ENCODE data around the gene SUN2.

Gene SUN2

DNA sequence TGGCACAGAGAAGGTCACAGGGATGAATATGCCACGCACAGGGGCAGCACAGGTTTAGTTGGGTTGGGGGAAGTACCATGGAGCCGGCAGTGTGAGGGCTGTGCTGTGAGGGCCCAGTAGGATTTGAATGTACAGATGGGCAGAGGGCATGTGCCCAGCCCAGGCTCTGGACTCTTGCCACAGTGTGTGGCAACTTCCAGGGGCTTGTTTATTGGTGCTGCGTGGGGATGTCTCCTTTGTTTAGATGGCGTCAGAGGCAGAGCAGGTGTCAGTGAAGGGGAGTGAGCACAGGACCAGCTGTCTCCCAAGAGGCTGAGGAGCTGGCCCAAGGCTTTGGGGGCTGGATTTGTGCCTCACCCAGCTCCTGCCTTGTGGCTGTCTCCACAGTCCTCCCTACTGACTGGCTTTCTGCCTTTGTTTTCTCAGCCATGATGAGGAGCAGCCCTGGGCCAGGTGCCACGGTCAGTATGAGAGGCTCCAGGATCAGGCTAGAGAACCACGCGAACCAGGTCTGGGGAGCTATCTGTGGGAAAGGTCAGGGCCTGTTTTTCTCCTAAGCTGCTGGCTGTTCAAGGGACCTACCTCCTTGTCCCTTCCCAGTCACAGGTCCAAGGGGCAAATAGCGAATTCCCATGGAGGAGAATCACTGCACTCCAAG lies 21.9 kb downstream of the SUN2 start:
- DNase-seq: no peak

DNA sequence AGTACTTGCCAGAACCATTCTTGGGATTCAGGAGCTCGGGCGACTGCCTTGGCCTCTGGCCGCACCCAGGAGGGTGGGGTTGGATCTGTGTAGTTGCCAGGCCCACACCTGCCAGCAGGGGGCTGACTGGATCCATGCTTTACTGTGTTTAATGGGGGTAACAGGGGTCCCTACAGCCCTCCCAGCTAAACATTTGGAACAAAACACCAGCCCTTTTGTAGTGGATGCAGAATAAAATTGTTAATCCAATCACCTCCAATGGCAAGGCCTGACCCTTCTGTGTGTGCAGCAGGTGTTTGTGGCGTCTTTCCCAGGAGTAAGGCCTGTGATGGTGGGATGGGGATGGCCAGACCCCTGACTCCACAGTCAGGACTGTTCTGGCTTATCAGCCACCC lies 22.5 kb downstream of the SUN2 start:
- peak; percentile 63 for DNase-seq

DNA sequence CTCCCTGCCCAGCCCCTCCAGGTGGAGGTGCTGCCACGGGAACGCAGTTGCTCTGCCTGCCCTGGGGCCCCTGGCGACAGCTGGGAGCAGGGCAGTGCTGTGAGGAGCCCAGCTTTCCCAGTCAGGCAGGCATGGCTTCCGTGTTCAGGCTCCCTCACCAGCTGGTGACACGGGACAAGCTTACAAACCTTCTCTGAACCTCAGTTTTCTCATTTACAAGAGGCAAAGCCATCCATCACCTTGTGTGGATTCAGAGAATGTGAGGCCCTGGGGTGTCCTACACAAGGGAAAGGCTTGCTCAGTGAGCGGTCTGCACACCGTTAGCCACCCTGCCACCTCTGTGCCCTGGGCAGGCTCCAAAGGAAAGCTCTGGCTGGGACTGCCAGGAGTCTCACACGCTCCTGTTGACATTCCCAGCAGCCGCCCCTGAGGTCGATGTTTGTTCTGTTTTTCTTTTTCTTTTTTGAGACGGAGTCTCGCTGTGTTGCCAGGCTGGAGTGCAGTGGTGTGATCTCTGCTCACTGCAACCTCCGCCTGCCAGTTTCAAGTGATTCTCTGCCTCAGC lies 23.5 kb downstream of the SUN2 start:
- DNase-seq: no peak

- DNase-seq: no peak
Measured at GRCh38 chr22:38731703-38732161, 24.1 kb downstream of the SUN2 start.

- DNase-seq: no peak
Measured at GRCh38 chr22:38730411-38730871, 25.4 kb downstream of the SUN2 start.

- no peak for DNase-seq
Measured at GRCh38 chr22:38729946-38730345, 25.9 kb downstream of the SUN2 start.

DNA sequence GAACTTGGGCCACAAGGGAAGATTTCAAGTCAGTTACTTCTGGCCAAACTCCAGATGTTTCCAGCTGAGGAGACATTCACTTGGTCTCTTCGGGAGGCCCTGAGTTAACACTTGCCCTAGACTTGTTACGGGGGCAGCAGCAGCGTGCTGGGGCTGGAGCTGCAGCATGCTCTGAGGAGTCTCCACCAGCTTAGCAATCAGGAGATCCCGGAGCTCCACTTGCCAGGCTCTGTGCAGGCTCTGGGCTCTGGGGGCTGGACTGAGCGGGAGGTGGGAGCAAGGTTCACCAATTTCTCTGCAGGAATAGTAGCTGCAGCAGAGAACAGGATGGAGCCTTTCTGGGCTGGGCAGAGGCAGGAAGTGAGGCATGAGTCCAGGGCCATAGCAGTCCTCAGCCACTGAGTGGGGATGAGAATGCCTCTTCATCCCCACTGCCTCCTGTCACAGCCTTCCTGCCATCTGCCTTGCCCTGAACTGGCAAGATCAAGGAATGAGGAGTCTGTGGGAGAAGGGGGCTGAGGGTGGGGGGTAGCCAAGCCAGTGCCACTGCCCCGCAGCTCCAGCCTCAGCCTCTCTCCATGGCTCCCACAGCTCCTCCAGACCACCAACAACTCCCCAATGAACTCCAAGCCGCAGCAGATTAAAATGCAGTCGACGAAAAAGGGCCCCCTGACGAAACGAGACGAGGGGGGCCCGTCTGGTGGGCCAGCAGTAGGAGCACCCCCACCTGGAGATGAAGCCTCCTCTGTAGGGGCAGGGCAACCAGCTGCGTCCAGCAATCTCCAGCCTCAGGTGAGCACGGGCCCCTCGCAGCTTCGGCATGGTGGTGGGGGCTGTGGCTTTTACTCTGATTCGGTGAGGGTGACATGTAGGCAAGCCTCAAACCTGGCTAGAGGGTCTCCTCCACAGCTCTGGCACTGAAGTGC lies 26.7 kb downstream of the SUN2 start:
- DNase-seq: no peak

DNA sequence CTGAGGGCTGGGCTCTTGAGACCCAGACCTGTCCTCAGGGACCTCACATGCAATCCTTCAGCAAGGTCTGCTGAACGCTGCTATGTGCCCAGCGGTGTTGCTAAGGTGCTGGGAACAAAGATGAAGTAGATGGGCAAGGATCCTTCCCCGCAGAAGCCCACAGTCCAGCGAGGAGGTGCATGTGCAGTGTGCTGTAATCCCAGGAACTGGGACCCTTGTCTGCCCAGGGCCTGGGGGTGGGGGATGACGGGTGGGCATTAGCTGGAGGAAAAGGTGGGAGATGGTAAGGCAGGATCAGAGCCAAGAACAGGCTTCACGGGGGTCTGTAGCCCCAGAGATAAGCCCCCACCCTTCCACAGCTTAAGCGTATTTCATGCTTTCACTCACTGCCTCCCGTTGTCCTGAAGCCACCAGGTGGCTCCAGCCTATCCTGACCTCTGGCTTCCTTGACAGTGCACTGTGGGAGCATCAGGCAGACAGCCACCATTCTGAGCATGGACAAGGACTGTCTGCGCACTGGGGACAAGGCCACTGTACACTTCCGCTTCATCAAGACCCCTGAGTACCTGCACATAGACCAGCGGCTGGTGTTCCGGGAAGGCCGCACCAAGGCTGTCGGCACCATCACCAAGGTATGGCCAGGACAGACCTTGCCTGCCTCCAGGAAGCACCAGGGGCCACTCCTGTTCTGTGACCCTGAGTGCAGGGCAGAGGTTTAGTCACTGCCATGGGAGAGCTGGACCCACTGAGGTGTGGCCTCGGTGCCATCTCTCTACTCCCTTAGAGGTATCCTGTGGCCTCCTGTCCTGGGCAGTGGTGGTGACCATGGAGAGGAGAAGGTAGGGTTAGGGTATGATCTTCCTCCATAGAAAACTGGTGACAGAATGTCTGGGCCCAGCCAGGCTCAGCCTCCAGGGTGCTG lies 28.0 kb downstream of the SUN2 start:
- no peak for DNase-seq

GRCh38 chr22:38727123-38727522 lies 28.7 kb downstream of the SUN2 start:
- DNase-seq: no peak

DNA sequence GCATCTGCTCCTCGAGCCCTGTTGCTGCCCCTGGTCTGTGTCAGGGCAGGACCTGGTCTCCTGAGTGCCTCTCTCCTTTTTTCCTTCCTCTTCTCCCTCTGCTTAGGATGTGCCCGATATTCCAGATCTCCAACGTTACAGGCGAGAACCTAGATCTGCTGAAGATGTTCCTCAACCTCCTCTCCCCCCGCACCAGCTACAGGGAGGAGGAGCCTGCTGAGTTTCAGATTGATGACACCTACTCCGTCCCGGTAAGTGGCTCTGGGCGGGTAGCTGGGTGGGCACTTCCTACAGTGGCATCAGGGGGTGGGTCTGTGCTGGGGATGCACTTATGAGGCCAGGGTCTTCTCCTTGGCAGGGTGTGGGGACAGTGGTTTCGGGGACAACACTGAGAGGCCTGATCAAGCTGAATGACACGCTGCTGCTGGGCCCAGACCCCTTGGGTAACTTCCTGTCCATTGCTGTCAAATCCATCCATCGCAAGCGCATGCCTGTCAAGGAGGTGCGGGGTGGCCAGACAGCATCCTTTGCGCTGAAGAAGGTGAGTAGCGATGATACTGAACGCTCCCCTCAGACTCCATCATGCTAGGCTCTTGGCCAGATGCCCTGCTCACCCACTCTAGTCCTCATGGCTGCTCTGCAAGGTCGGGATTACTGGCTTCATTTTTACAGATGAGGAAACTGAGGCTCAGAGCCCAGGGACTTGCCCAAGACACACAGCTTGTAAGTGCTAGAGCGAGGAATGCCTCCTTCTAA lies 29.7 kb downstream of the SUN2 start:
- no peak for DNase-seq

DNA sequence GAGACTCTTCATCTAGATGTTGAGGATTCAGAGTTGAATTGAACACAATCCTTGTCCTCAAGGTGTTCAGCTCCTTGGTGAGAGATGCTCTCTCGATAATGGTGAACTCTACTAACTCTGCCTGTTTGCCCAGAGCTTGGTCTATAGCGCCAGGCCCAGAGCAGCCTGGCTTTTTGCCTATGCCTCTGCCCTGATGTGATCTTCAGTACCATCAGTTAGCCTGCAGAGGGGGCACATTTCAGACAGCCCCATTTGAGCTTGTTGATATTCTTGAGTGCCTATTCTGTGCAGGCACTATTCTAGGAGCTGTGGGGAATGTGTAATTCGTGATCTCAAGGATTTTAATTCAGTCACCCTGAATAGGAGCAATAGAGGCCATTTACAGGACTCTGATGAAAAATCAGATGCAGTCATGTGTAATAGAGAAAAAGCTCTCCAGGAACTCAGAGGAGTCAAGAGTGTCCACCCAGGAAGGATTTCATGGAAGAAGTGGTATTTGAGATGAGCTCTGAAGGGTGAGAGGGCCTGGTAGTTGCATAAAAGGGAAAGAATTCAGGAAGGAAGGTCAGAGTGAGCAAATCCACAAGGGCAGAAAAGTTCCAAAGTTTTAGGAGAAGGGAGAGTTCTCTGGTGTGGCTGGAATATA lies 30.7 kb downstream of the SUN2 start:
- DNase-seq: peak; percentile 62

DNA sequence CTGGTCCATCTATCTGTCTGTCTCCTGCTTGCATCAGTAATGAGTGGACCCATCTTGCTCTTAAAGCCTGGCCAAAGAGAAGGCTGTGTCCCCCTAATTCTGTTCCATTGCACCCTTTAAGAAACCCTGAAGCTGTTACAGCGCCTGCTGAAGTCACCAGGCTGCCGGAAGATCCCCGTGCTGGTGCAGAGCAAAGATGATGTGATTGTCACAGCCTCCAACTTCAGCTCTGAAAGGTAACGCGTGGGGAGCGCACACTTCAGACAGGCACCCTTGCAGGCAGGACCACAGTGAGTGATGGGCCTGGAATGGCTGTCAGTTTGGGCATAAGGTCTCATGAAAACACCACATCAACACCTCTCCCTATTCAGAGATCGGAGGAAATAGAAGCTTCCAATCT lies 31.6 kb downstream of the SUN2 start:
- DNase-seq: no peak

DNA sequence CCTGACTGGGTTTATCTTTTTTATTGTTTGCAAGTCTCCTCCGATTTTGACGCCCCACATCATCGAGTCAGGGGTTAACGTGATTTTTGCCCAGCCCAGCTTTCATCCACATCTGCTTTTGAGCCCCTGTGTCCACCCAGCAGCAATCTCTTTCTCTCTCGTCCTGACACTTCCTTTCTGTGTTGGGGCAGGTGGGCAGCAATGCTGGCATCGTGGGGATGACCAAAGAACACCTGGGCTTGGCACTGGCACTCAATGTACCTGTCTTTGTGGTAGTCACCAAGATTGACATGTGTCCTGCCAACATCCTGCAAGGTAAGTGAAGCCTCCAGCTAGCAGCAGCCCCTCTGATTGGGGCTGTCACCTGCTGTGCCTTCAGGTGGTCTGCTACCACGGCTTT lies 34.2 kb downstream of the SUN2 start:
- DNase-seq: no peak

DNA sequence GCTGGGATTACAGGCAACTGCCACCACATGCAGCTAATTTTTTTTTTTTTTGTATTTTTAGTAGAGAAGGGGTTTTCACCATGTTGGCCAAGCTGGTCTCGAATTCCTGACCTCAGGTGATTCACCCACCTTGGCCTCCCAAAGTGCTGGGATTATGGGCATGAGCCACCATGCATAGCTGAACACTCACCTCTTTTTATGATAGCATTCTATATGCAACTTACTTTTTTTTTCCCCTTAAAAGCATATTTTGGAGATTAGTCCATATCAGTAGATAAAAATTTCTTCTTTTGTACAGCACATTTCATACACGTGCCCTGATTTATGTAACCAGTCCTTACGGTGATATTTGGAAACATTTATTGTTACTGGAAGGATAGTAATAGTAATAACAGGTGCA lies 35.4 kb downstream of the SUN2 start:
- DNase-seq: no peak

GRCh38 chr22:38719196-38719595 lies 36.6 kb downstream of the SUN2 start:
- no peak for DNase-seq

GRCh38 chr22:38718414-38718813 lies 37.4 kb downstream of the SUN2 start:
- DNase-seq: no peak

DNA sequence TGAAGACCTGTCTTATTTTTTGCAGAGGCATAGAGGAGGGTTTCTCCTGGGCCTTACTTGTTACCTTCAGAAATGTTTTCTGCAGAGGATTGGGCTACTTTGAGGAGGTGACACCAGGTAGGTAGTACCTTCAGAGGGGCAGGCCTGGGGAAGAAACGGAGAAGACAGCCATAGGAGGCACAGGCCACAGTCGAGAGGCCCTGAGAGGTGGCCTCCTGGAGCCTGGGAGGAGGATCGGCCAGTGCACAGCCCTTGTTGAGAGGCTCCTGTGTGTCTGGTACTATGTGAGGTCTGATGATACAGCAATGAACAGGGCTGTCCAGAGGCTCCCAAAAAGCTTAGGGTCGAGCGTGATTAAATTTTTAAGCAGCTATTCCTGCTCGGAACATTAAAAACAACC lies 38.6 kb downstream of the SUN2 start:
- DNase-seq: no peak

DNA sequence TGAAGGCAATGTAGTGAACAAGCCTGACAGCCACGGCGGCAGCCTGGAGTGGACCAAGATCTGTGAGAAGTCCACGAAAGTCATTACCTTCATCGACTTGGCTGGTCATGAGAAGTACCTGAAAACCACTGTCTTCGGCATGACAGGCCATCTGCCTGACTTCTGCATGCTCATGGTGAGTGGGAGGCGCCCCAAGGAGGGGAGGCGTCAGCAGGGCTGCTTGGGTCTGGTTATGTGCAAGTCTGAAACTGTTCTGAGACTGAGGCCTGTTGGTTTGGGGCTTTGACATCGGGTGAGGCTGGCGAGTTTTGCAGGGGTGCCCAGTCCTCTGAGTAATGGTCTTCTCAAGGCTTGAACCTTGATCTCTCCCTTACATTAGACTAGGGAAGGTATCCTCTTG lies 39.0 kb downstream of the SUN2 start:
- DNase-seq: no peak

DNA sequence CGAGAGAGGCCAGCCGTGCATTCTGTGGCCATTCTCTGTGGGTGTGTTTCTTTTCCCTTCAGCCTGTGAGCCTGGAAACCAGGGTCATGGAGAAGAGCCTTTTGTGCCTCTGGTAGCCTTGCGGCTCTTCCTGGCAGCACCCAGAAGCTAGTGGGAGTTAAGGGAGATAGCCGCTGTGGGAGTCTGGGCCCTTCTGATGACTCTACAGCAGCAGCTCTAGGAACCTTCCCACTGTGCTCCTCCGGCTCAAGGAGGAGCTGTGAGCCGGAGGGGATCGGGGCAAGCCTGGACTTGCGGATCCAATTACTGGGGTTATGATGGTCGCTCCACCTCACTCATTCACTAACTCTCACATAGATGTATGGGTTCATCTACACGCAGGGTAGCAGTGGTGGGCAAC lies 39.5 kb downstream of the SUN2 start:
- DNase-seq: no peak

GRCh38 chr22:38715852-38716251 lies 39.9 kb downstream of the SUN2 start:
- no peak for DNase-seq

GRCh38 chr22:38715176-38715764 lies 40.5 kb downstream of the SUN2 start:
- no peak for DNase-seq
